Large intestine (tissue), 3 donors: ENCODE measurements around the gene MB21D2. TPM values are rescaled to one million over a fixed set of nuclear protein-coding genes. Genes with fewer than 3 reads are reported as not detected.

Experiments
- DNase-seq, 2 donors: peaks; one replicate each; pipeline versions ENCODE4 v3.0.0 to v3.0.0-alpha.2; 2013
- H3K27ac ChIP-seq: one replicate; pipeline ENCODE4 v1.5.1; 2013; ENCODE audit warnings: low read length
- H3K27me3 ChIP-seq: 2 replicates; pipeline ENCODE4 v1.6.1; 2013; ENCODE audit warnings: low read length; ENCODE audit not compliant: control insufficient read depth, insufficient read depth
- H3K36me3 ChIP-seq: 2 replicates; pipeline ENCODE4 v1.6.1; 2013; ENCODE audit warnings: low read length; ENCODE audit not compliant: control insufficient read depth, insufficient read depth
- H3K4me1 ChIP-seq: one replicate; pipeline ENCODE4 v1.6.1; 2013; ENCODE audit warnings: low read length; ENCODE audit not compliant: control insufficient read depth, insufficient read depth
- H3K4me3 ChIP-seq: one replicate; pipeline ENCODE4 v1.5.1; 2013; ENCODE audit warnings: low read length
- H3K9me3 ChIP-seq: one replicate; pipeline ENCODE4 v1.6.1; 2013; ENCODE audit warnings: mild to moderate bottlenecking, low read depth, low read length, moderate library complexity; ENCODE audit not compliant: control insufficient read depth
- WGBS: methylation state at CpG from one replicate; pipeline ENCODE4 v1.1.5; 2013; ENCODE audit warnings: low lambda C conversion rate; ENCODE audit not compliant: insufficient coverage; 5-methylcytosine and 5-hydroxymethylcytosine counted together
- polyA plus RNA-seq: library from polyadenylated mRNA; unstranded; fragments of 120-200 nt; gene quantifications from one replicate; pipeline ENCODE4 v1.2.1, GENCODE V29; 2013

The MB21D2 gene
- polyA plus RNA-seq, 1 donor: 18.3 TPM

GRCh38 chr3:192884777-192885773 lies 32.6 kb downstream of the MB21D2 start:
- Histone ChIP-seq H3K36me3 (no peaks in the 10 kb centered on the region), H3K27me3 (no peaks in the 10 kb centered on the region), H3K4me1 (peaks cover 42% of the 10 kb centered on the region), H3K4me3 (no peak overlapping the region), H3K9me3 (no peaks in the 10 kb centered on the region), H3K27ac (peak overlapping the region; percentile 40)
- WGBS: 50% methylated on average over 1 of the region's 8 CpGs
- peak in 1 of 2 donors; percentile 44 for DNase-seq

- peaks cover 41% of the 10 kb centered on the region for H3K4me1 ChIP-seq
- WGBS: no CpG with 5 or more reads among the region's 2 CpGs
- H3K27me3 ChIP-seq: no peaks in the 10 kb centered on the region
- peak overlapping the region; percentile 49 for H3K27ac ChIP-seq
- no peak overlapping the region for H3K4me3 ChIP-seq
- H3K9me3 ChIP-seq: no peaks in the 10 kb centered on the region
- no peak for DNase-seq
- no peaks in the 10 kb centered on the region for H3K36me3 ChIP-seq
Observed at GRCh38 chr3:192883512-192883911, 34.1 kb downstream of the MB21D2 start.

- WGBS: 100% methylated on average over 2 of the region's 7 CpGs
- Histone ChIP-seq H3K27me3 (no peaks in the 10 kb centered on the region), H3K4me3 (no peak overlapping the region), H3K36me3 (no peaks in the 10 kb centered on the region), H3K9me3 (no peaks in the 10 kb centered on the region), H3K27ac (no peak overlapping the region), H3K4me1 (peaks cover 43% of the 10 kb centered on the region)
- DNase-seq: no peak
Observed at GRCh38 chr3:192881159-192881786, 36.4 kb downstream of the MB21D2 start.

GRCh38 chr3:192880313-192880712 lies 37.3 kb downstream of the MB21D2 start:
- Histone ChIP-seq H3K4me1 (peaks cover 43% of the 10 kb centered on the region), H3K36me3 (no peaks in the 10 kb centered on the region), H3K9me3 (no peaks in the 10 kb centered on the region), H3K4me3 (no peak overlapping the region), H3K27me3 (no peaks in the 10 kb centered on the region), H3K27ac (no peak overlapping the region)
- DNase-seq: no peak
- no CpG with 5 or more reads among the region's 6 CpGs for WGBS

GRCh38 chr3:192879346-192880031 lies 38.2 kb downstream of the MB21D2 start:
- DNase-seq: peak in 1 of 2 donors; percentile 45
- WGBS: no CpG with 5 or more reads among the region's 8 CpGs

GRCh38 chr3:192875971-192876565 lies 41.6 kb downstream of the MB21D2 start:
- DNase-seq: peak in 1 of 2 donors; percentile 43
- Histone ChIP-seq H3K27me3 (no peaks in the 10 kb centered on the region), H3K4me1 (peaks cover 32% of the 10 kb centered on the region), H3K27ac (peak overlapping the region; percentile 33), H3K36me3 (no peaks in the 10 kb centered on the region), H3K4me3 (no peak overlapping the region), H3K9me3 (no peaks in the 10 kb centered on the region)
- 60% methylated on average over 1 of the region's 3 CpGs for WGBS

More at GRCh38 chr3:192879346-192880031, 38.2 kb downstream of the MB21D2 start:
- Histone ChIP-seq H3K27me3 (no peaks in the 10 kb centered on the region), H3K9me3 (no peaks in the 10 kb centered on the region), H3K4me1 (peaks cover 41% of the 10 kb centered on the region), H3K36me3 (no peaks in the 10 kb centered on the region), H3K27ac (peak overlapping the region; percentile 14), H3K4me3 (no peak overlapping the region)

- H3K9me3 ChIP-seq: no peaks in the 10 kb centered on the region
- DNase-seq: no peak
- H3K4me1 ChIP-seq: peaks cover 4% of the 10 kb centered on the region
- WGBS: no CpG with 5 or more reads among the region's 5 CpGs
- H3K36me3 ChIP-seq: no peaks in the 10 kb centered on the region
- H3K4me3 ChIP-seq: no peak overlapping the region
- no peaks in the 10 kb centered on the region for H3K27me3 ChIP-seq
- H3K27ac ChIP-seq: no peak overlapping the region
Observed at GRCh38 chr3:192870822-192871221, 46.8 kb downstream of the MB21D2 start.

- Histone ChIP-seq H3K9me3 (no peaks in the 10 kb centered on the region), H3K4me3 (no peak overlapping the region), H3K27me3 (no peaks in the 10 kb centered on the region), H3K27ac (no peak overlapping the region), H3K4me1 (peaks cover 3% of the 10 kb centered on the region), H3K36me3 (no peaks in the 10 kb centered on the region)
- no peak for DNase-seq
- no CpG with 5 or more reads among the region's 4 CpGs for WGBS
Observed at GRCh38 chr3:192869131-192870031, 48.3 kb downstream of the MB21D2 start.

GRCh38 chr3:192867645-192868044 lies 50.0 kb downstream of the MB21D2 start:
- H3K9me3 ChIP-seq: no peaks in the 10 kb centered on the region
- H3K27ac ChIP-seq: no peak overlapping the region
- no peak for DNase-seq
- H3K4me1 ChIP-seq: no peaks in the 10 kb centered on the region
- H3K4me3 ChIP-seq: no peak overlapping the region
- H3K36me3 ChIP-seq: no peaks in the 10 kb centered on the region
- no peaks in the 10 kb centered on the region for H3K27me3 ChIP-seq
- WGBS: 100% methylated on average over 1 of the region's 4 CpGs
